Measurements from ENCODE around the gene SNTB2. TPM values are rescaled to one million over a fixed set of nuclear protein-coding genes. Genes with fewer than 3 reads are reported as not detected.

SNTB2 gene
- total and polyA plus RNA-seq, 10 donors, result 1.9 to 48.5 (median 28.9) TPM

DNA sequence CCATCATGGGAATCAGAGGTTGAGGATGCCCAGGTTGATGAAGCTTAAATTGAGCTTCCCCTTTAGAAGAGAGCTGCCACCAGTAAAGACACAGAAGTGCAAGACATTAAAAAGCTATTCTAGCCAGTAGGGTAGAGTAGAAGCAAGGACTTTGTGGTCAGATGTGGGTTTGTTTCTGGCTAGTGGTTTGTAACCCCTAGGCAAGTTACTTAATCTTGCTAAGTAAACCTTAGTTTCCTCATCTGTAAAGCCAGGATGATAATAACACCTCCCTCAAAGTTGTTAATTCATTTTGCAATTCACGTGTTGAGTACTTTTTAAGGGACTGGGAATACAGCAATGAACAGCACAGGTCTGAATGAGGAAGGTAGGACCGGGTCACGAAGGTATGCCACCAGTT is 3.6 kb downstream of the SNTB2 start:
- Histone ChIP-seq H3K4me3 (no peak overlapping the region), H3K27me3 (replicated peaks in 1 of 7) (no peaks in the 10 kb centered on the region), H3K9me3 (no peaks in the 10 kb centered on the region), H3K4me1 (peaks cover 14 to 73% (median 53%) of the 10 kb centered on the region in 6 donors), H3K36me3 (no peaks in the 10 kb centered on the region), H3K27ac (peak overlapping the region in 4 of 8 donors; percentile 11 to 59 (median 48))
- no peak for DNase-seq
- WGBS, 5 donors, result 44 to 79% (median 61%) methylated on average over 3 of the region's 3 CpGs
- intact Hi-C loops (cut with DNase I; ENCODE audit: low total_unique reads), result no loop called here
- TF ChIP-seq, protein P1, sequence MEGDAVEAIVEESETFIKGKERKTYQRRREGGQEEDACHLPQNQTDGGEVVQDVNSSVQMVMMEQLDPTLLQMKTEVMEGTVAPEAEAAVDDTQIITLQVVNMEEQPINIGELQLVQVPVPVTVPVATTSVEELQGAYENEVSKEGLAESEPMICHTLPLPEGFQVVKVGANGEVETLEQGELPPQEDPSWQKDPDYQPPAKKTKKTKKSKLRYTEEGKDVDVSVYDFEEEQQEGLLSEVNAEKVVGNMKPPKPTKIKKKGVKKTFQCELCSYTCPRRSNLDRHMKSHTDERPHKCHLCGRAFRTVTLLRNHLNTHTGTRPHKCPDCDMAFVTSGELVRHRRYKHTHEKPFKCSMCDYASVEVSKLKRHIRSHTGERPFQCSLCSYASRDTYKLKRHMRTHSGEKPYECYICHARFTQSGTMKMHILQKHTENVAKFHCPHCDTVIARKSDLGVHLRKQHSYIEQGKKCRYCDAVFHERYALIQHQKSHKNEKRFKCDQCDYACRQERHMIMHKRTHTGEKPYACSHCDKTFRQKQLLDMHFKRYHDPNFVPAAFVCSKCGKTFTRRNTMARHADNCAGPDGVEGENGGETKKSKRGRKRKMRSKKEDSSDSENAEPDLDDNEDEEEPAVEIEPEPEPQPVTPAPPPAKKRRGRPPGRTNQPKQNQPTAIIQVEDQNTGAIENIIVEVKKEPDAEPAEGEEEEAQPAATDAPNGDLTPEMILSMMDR (IDR thresholded peaks at IDR 0.05 in 8 of 11, conservative IDR thresholded peaks at IDR 0.05 in 3 of 11), result no peak
- TF ChIP-seq POLR2AphosphoS5 (IDR thresholded peaks at IDR 0.05), result no peak
- no peak for TF ChIP-seq POLR2A (IDR thresholded peaks at IDR 0.05)

DNA sequence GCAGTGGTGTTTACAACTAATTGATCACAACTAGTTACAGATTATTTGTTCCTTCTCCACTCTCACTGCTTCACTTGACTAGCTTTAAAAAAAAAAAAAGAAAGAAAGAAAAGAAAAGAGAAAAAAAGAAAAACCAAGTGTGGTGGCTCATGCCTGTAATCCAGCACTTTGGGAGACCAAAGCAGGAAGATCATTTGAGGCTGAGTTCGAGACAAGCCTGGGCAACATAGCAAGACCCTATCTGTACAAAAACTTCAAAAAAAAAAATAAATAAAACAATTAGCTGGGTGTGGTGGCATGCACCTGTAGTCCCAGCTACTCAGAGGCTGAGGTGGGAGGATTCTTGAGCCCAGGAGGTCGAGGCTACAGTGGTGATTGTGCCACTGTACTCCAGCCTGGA is 4.2 kb downstream of the SNTB2 start:
- TF ChIP-seq POLR2AphosphoS5 (IDR thresholded peaks at IDR 0.05), result no peak
- TF ChIP-seq POLR2A (IDR thresholded peaks at IDR 0.05), result no peak
- TF ChIP-seq, protein P1 (IDR thresholded peaks at IDR 0.05 in 8 of 11, conservative IDR thresholded peaks at IDR 0.05 in 3 of 11), result no peak
- Histone ChIP-seq H3K4me3 (no peak overlapping the region), H3K27ac (peak overlapping the region in 3 of 8 donors; percentile 44 to 59 (median 53)), H3K27me3 (replicated peaks in 1 of 7) (no peaks in the 10 kb centered on the region), H3K9me3 (no peaks in the 10 kb centered on the region), H3K4me1 (peaks cover 11 to 72% (median 48%) of the 10 kb centered on the region in 6 donors), H3K36me3 (no peaks in the 10 kb centered on the region)
- no peak for DNase-seq
- 84 to 95% (median 93%) methylated on average over 2 of the region's 2 CpGs for WGBS, 5 donors
- intact Hi-C loops (cut with DNase I; ENCODE audit: low total_unique reads), result no loop called here

DNA sequence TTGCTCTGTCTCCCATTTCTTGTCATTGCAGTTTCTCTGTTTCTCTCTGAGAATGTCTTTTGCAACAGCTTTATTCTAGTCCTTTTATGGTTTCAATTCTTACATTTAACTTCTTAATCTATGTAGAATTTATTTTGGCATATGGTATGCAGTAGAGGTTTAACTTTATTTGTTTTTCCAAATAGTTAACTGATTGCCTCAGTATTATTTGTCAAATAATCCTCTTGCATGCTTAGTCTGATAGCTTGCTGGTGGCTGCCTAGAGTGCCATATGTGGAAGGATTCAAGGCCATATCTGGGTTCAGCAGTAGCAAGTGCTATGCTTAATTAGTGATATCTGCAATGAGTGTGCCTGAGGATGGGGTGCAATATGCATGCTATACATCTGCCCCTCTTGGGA is 6.9 kb downstream of the SNTB2 start:
- no peaks in the 10 kb centered on the region for H3K36me3 ChIP-seq
- no peaks in the 10 kb centered on the region for H3K27me3 ChIP-seq (replicated peaks in 1 of 7)
- intact Hi-C loops (cut with DNase I; ENCODE audit: low total_unique reads), result no loop called here
- no peak overlapping the region for H3K4me3 ChIP-seq
- H3K27ac ChIP-seq, result no peak overlapping the region
- DNase-seq, result no peak
- no peaks in the 10 kb centered on the region for H3K9me3 ChIP-seq
- H3K4me1 ChIP-seq, result peaks cover 2 to 55% (median 32%) of the 10 kb centered on the region in 6 donors
- TF ChIP-seq POLR2AphosphoS5 (IDR thresholded peaks at IDR 0.05), result no peak
- TF ChIP-seq POLR2A (IDR thresholded peaks at IDR 0.05), result no peak
- TF ChIP-seq, protein P1 (IDR thresholded peaks at IDR 0.05 in 8 of 11, conservative IDR thresholded peaks at IDR 0.05 in 3 of 11), result no peak

DNA sequence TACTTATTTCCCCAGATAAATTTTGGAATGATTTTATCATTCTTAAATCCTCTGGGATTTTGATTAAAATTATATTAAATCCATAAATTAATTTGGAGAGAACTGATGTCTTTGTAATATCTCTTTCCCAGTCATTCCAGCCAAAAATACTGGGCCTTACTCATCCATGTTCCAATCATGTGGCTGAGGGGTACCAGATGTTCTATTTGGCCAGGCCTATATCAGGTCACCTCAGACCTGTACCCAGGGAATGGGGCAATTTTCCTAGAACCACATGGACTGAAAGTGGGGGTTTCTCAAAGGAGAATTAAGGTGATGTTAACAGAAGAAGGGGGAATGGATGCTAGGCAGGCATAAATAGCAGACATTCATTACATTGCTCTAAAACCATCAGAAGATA is 7.5 kb downstream of the SNTB2 start:
- Histone ChIP-seq H3K27ac (no peak overlapping the region), H3K4me1 (peaks cover 0 to 54% (median 28%) of the 10 kb centered on the region in 6 donors), H3K27me3 (replicated peaks in 1 of 7) (no peaks in the 10 kb centered on the region), H3K4me3 (no peak overlapping the region), H3K9me3 (no peaks in the 10 kb centered on the region), H3K36me3 (no peaks in the 10 kb centered on the region)
- TF ChIP-seq POLR2AphosphoS5 (IDR thresholded peaks at IDR 0.05), result no peak
- no peak for TF ChIP-seq POLR2A (IDR thresholded peaks at IDR 0.05)
- TF ChIP-seq, protein P1 (IDR thresholded peaks at IDR 0.05 in 8 of 11, conservative IDR thresholded peaks at IDR 0.05 in 3 of 11), result no peak
- intact Hi-C loops (cut with DNase I; ENCODE audit: low total_unique reads), result no loop called here
- DNase-seq, result no peak
